HCT116 (cell line): ENCODE measurements around the gene VGF.

Experiments
- CBX3 ChIP-seq: IDR thresholded peaks from 2 replicates; pipeline ENCODE4 v1.6.1; 2012; ENCODE audit warnings: low read depth
- ZFX ChIP-seq: fragments of 450-650 bp; IDR thresholded peaks from 2 replicates; pipeline ENCODE4 v1.6.1; 2017
- TF ChIP-seq, protein P1 (sequence below): IDR thresholded peaks from 2 replicates; pipeline ENCODE4 v1.6.1; 2012

GRCh38 chr7:101120315-101120714, 45.1 kb downstream of the VGF start:
- no peak for TF ChIP-seq ZFX
- TF ChIP-seq CBX3, result no peak
- TF ChIP-seq, protein P1, sequence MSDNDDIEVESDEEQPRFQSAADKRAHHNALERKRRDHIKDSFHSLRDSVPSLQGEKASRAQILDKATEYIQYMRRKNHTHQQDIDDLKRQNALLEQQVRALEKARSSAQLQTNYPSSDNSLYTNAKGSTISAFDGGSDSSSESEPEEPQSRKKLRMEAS, result no peak
